ENCODE results near the gene DOCK8.
A peak's percentile ranks its signal among the peaks of the same experiment; 100 is the strongest.

DOCK8 gene

GRCh38 chr9:269081-269711 is 54.5 kb downstream of the DOCK8 start:
- H3K27me3 ChIP-seq (ENCODE audit: insufficient read depth, low read length) = no peaks in the 10 kb centered on the region
- no peak overlapping the region for H2AFZ ChIP-seq (ENCODE audit: low read length)
- no peaks in the 10 kb centered on the region for H4K20me1 ChIP-seq (ENCODE audit: insufficient read depth, low read length)
- H3K79me2 ChIP-seq (ENCODE audit: insufficient read depth, low read length) = no peaks in the 10 kb centered on the region
- TF ChIP-seq, protein P1, sequence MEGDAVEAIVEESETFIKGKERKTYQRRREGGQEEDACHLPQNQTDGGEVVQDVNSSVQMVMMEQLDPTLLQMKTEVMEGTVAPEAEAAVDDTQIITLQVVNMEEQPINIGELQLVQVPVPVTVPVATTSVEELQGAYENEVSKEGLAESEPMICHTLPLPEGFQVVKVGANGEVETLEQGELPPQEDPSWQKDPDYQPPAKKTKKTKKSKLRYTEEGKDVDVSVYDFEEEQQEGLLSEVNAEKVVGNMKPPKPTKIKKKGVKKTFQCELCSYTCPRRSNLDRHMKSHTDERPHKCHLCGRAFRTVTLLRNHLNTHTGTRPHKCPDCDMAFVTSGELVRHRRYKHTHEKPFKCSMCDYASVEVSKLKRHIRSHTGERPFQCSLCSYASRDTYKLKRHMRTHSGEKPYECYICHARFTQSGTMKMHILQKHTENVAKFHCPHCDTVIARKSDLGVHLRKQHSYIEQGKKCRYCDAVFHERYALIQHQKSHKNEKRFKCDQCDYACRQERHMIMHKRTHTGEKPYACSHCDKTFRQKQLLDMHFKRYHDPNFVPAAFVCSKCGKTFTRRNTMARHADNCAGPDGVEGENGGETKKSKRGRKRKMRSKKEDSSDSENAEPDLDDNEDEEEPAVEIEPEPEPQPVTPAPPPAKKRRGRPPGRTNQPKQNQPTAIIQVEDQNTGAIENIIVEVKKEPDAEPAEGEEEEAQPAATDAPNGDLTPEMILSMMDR (IDR thresholded peaks at IDR 0.05; ENCODE audit: low read length) = no peak
- TF ChIP-seq EZH2 (IDR thresholded peaks at IDR 0.05; ENCODE audit: borderline replicate concordance, low read length) = no peak
- no peak overlapping the region for H3K27ac ChIP-seq (ENCODE audit: low read depth, low read length, poor library complexity, severe bottlenecking)
- H3K4me1 ChIP-seq (ENCODE audit: insufficient read depth, low read length, severe bottlenecking) = peaks cover 12% of the 10 kb centered on the region
- H3K9ac ChIP-seq (ENCODE audit: low read length) = no peak overlapping the region
- no peak overlapping the region for H3K4me2 ChIP-seq (ENCODE audit: low read length)
- H3K36me3 ChIP-seq (ENCODE audit: insufficient read depth, low read length) = no peaks in the 10 kb centered on the region
- no peaks in the 10 kb centered on the region for H3K9me2 ChIP-seq (ENCODE audit: low read depth, low read length)
- no peak overlapping the region for H3K4me3 ChIP-seq (ENCODE audit: low read depth, low read length, poor library complexity, severe bottlenecking)
- no peaks in the 10 kb centered on the region for H3K9me3 ChIP-seq (ENCODE audit: low read length)
- H3F3A ChIP-seq (ENCODE audit: insufficient read depth, low read length) = no peaks in the 10 kb centered on the region

GRCh38 chr9:270657-271237 is 56.1 kb downstream of the DOCK8 start:
- Histone ChIP-seq H3K9me2 (ENCODE audit: low read depth, low read length) (no peaks in the 10 kb centered on the region), H3K9me3 (ENCODE audit: low read length) (no peaks in the 10 kb centered on the region), H2AFZ (ENCODE audit: low read length) (no peak overlapping the region), H3K79me2 (ENCODE audit: insufficient read depth, low read length) (no peaks in the 10 kb centered on the region), H3K4me2 (ENCODE audit: low read length) (no peak overlapping the region), H4K20me1 (ENCODE audit: insufficient read depth, low read length) (no peaks in the 10 kb centered on the region), H3F3A (ENCODE audit: insufficient read depth, low read length) (no peaks in the 10 kb centered on the region), H3K27me3 (ENCODE audit: insufficient read depth, low read length) (no peaks in the 10 kb centered on the region), H3K36me3 (ENCODE audit: insufficient read depth, low read length) (no peaks in the 10 kb centered on the region), H3K27ac (ENCODE audit: low read depth, low read length, poor library complexity, severe bottlenecking) (no peak overlapping the region), H3K9ac (ENCODE audit: low read length) (no peak overlapping the region), H3K4me1 (ENCODE audit: insufficient read depth, low read length, severe bottlenecking) (peaks cover 18% of the 10 kb centered on the region), H3K4me3 (ENCODE audit: low read depth, low read length, poor library complexity, severe bottlenecking) (no peak overlapping the region)
- no peak for TF ChIP-seq EZH2 (IDR thresholded peaks at IDR 0.05; ENCODE audit: borderline replicate concordance, low read length)
- TF ChIP-seq, protein P1 (IDR thresholded peaks at IDR 0.05; ENCODE audit: low read length) = no peak

DNA sequence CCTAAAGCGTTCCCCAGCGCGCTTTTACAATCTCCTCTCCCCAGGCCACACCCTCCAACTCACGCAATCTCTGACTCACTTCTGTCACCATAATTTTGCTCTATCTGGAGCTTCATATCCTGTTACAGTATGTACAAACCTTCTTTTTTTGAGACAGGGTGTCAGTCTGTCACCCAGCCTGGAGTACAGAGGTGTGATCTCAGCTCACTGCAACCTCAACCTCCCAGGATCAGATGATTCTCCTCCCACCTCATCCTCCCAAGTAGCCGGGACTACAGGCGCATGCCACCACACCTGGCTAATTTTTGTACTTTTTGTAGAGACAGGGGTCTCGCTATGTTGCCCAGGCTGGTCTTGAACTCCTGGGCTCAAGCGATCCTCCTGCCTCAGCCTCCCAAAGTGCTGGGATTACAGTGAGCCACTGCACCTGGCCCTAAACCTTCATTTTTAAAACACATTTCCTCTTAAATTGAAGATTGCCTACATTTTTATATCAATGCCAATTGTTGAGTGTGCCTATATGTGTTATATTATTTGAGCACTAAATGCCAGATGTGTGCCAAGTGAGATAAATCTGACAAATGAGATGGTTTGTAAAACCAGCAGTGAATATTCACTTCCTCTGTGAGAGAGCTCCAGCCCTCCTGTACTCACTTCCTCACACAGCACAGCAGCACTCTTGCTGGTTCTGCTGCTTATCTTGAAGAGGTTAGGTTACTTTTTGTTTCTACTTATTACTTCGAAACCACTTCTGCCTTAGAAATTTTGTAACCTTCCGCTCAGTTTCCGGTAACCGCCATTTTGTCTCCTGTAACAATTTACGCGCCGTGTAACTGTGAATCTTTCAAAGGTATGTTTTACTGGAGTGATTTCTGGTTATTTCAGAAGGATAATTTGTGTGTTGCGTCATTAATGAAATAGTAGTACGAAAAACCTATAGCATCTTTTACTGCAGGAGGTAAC is 57.9 kb downstream of the DOCK8 start:
- Histone ChIP-seq H3K27ac (ENCODE audit: low read depth, low read length, poor library complexity, severe bottlenecking) (peak overlapping the region; percentile 76), H2AFZ (ENCODE audit: low read length) (peak overlapping the region; percentile 82; the same call in 1 of the 2 replicates), H3K27me3 (ENCODE audit: insufficient read depth, low read length) (no peaks in the 10 kb centered on the region), H3K9me2 (ENCODE audit: low read depth, low read length) (no peaks in the 10 kb centered on the region), H4K20me1 (ENCODE audit: insufficient read depth, low read length) (no peaks in the 10 kb centered on the region), H3K9me3 (ENCODE audit: low read length) (no peaks in the 10 kb centered on the region), H3F3A (ENCODE audit: insufficient read depth, low read length) (no peaks in the 10 kb centered on the region), H3K79me2 (ENCODE audit: insufficient read depth, low read length) (no peaks in the 10 kb centered on the region), H3K36me3 (ENCODE audit: insufficient read depth, low read length) (peaks cover 6% of the 10 kb centered on the region), H3K4me3 (ENCODE audit: low read depth, low read length, poor library complexity, severe bottlenecking) (peak overlapping the region; percentile 68), H3K4me2 (ENCODE audit: low read length) (peak overlapping the region; percentile 86), H3K4me1 (ENCODE audit: insufficient read depth, low read length, severe bottlenecking) (peaks cover 18% of the 10 kb centered on the region), H3K9ac (ENCODE audit: low read length) (peak overlapping the region; percentile 66)
- TF ChIP-seq EZH2 (IDR thresholded peaks at IDR 0.05; ENCODE audit: borderline replicate concordance, low read length) = no peak
- TF ChIP-seq, protein P1 (IDR thresholded peaks at IDR 0.05; ENCODE audit: low read length) = no peak

All from OCI-LY1 (cell line).